Measurements from ENCODE around the gene SAMD13.

SAMD13 gene

GRCh38 chr1:84265867-84266266 is 35.6 kb upstream of the SAMD13 start:
- DNase-seq (ENCODE audit: low read depth, low spot score): no peak
- no peak overlapping the region for H3K4me3 ChIP-seq (ENCODE audit: low read length)
- no peaks in the 10 kb centered on the region for H3K4me1 ChIP-seq (ENCODE audit: control insufficient read depth, insufficient read depth, low read length)
- no peaks in the 10 kb centered on the region for H3K27me3 ChIP-seq (ENCODE audit: control insufficient read depth, insufficient read depth, low read length)
- WGBS (ENCODE audit: insufficient coverage, insufficient read length): no CpG with 5 or more reads among the region's 3 CpGs
- no peaks in the 10 kb centered on the region for H3K36me3 ChIP-seq (ENCODE audit: control insufficient read depth, insufficient read depth, low read length)
- no peak overlapping the region for H3K27ac ChIP-seq (ENCODE audit: low read length)
- no peaks in the 10 kb centered on the region for H3K9me3 ChIP-seq (ENCODE audit: control insufficient read depth, insufficient read depth, low read length)

DNA sequence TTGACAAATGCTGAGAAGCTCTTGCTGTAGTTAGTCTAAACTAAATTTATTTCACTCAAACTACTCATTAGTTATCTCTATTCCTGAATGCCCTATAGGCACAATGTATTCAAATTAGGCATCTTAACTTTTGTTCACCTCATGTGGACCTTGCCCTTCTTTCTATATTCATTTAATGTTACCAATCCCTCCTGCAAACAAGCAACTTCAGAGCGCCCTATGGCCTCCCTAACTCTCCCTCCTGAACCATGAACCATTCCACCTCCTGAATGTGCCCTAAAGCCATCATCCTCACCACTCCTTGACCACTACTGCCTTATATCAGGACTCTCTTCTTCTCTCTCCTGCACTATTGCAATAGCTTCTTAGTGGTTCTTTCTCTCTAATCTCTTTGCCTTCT is 34.8 kb upstream of the SAMD13 start:
- no peak overlapping the region for H3K4me3 ChIP-seq (ENCODE audit: low read length)
- H3K27me3 ChIP-seq (ENCODE audit: control insufficient read depth, insufficient read depth, low read length): no peaks in the 10 kb centered on the region
- DNase-seq (ENCODE audit: low read depth, low spot score): no peak
- H3K9me3 ChIP-seq (ENCODE audit: control insufficient read depth, insufficient read depth, low read length): no peaks in the 10 kb centered on the region
- H3K4me1 ChIP-seq (ENCODE audit: control insufficient read depth, insufficient read depth, low read length): peaks cover 1% of the 10 kb centered on the region; the same call in 1 of the 2 replicates
- H3K36me3 ChIP-seq (ENCODE audit: control insufficient read depth, insufficient read depth, low read length): no peaks in the 10 kb centered on the region
- H3K27ac ChIP-seq (ENCODE audit: low read length): no peak overlapping the region
- WGBS (ENCODE audit: insufficient coverage, insufficient read length): no CpG with 5 or more reads among the region's 1 CpG

GRCh38 chr1:84267476-84267875 is 34.0 kb upstream of the SAMD13 start:
- peaks cover 3% of the 10 kb centered on the region; the same call in 1 of the 2 replicates for H3K4me1 ChIP-seq (ENCODE audit: control insufficient read depth, insufficient read depth, low read length)
- no peaks in the 10 kb centered on the region for H3K36me3 ChIP-seq (ENCODE audit: control insufficient read depth, insufficient read depth, low read length)
- H3K4me3 ChIP-seq (ENCODE audit: low read length): no peak overlapping the region
- DNase-seq (ENCODE audit: low read depth, low spot score): no peak
- no peaks in the 10 kb centered on the region for H3K9me3 ChIP-seq (ENCODE audit: control insufficient read depth, insufficient read depth, low read length)
- H3K27ac ChIP-seq (ENCODE audit: low read length): no peak overlapping the region
- no peaks in the 10 kb centered on the region for H3K27me3 ChIP-seq (ENCODE audit: control insufficient read depth, insufficient read depth, low read length)

- Histone ChIP-seq H3K36me3 (ENCODE audit: control insufficient read depth, insufficient read depth, low read length) (no peaks in the 10 kb centered on the region), H3K27me3 (ENCODE audit: control insufficient read depth, insufficient read depth, low read length) (no peaks in the 10 kb centered on the region), H3K4me3 (ENCODE audit: low read length) (no peak overlapping the region), H3K9me3 (ENCODE audit: control insufficient read depth, insufficient read depth, low read length) (no peaks in the 10 kb centered on the region), H3K4me1 (ENCODE audit: control insufficient read depth, insufficient read depth, low read length) (peaks cover 3% of the 10 kb centered on the region; the same call in 1 of the 2 replicates), H3K27ac (ENCODE audit: low read length) (no peak overlapping the region)
- DNase-seq (ENCODE audit: low read depth, low spot score): no peak
- no CpG with 5 or more reads among the region's 1 CpG for WGBS (ENCODE audit: insufficient coverage, insufficient read length)
These were observed 33.2 kb upstream of the SAMD13 start for GRCh38 chr1:84268346-84268745.

GRCh38 chr1:84269306-84269705 is 32.2 kb upstream of the SAMD13 start:
- no peak for DNase-seq (ENCODE audit: low read depth, low spot score)
- H3K9me3 ChIP-seq (ENCODE audit: control insufficient read depth, insufficient read depth, low read length): no peaks in the 10 kb centered on the region
- H3K36me3 ChIP-seq (ENCODE audit: control insufficient read depth, insufficient read depth, low read length): no peaks in the 10 kb centered on the region
- no peak overlapping the region for H3K27ac ChIP-seq (ENCODE audit: low read length)
- H3K27me3 ChIP-seq (ENCODE audit: control insufficient read depth, insufficient read depth, low read length): no peaks in the 10 kb centered on the region
- no peak overlapping the region for H3K4me3 ChIP-seq (ENCODE audit: low read length)
- H3K4me1 ChIP-seq (ENCODE audit: control insufficient read depth, insufficient read depth, low read length): peaks cover 3% of the 10 kb centered on the region; the same call in 1 of the 2 replicates
- no CpG with 5 or more reads among the region's 2 CpGs for WGBS (ENCODE audit: insufficient coverage, insufficient read length)

- Histone ChIP-seq H3K36me3 (ENCODE audit: control insufficient read depth, insufficient read depth, low read length) (no peaks in the 10 kb centered on the region), H3K9me3 (ENCODE audit: control insufficient read depth, insufficient read depth, low read length) (no peaks in the 10 kb centered on the region), H3K4me1 (ENCODE audit: control insufficient read depth, insufficient read depth, low read length) (peaks cover 3% of the 10 kb centered on the region; the same call in 1 of the 2 replicates), H3K27me3 (ENCODE audit: control insufficient read depth, insufficient read depth, low read length) (no peaks in the 10 kb centered on the region), H3K27ac (ENCODE audit: low read length) (no peak overlapping the region), H3K4me3 (ENCODE audit: low read length) (no peak overlapping the region)
- no CpG with 5 or more reads among the region's 6 CpGs for WGBS (ENCODE audit: insufficient coverage, insufficient read length)
- no peak for DNase-seq (ENCODE audit: low read depth, low spot score)
These were observed 29.9 kb upstream of the SAMD13 start for GRCh38 chr1:84271441-84272151.

- Histone ChIP-seq H3K27me3 (ENCODE audit: control insufficient read depth, insufficient read depth, low read length) (no peaks in the 10 kb centered on the region), H3K4me1 (ENCODE audit: control insufficient read depth, insufficient read depth, low read length) (peaks cover 3% of the 10 kb centered on the region; the same call in 1 of the 2 replicates), H3K36me3 (ENCODE audit: control insufficient read depth, insufficient read depth, low read length) (no peaks in the 10 kb centered on the region), H3K9me3 (ENCODE audit: control insufficient read depth, insufficient read depth, low read length) (no peaks in the 10 kb centered on the region), H3K27ac (ENCODE audit: low read length) (no peak overlapping the region), H3K4me3 (ENCODE audit: low read length) (no peak overlapping the region)
- no peak for DNase-seq (ENCODE audit: low read depth, low spot score)
- WGBS (ENCODE audit: insufficient coverage, insufficient read length): no CpG with 5 or more reads among the region's 1 CpG
These were observed 29.1 kb upstream of the SAMD13 start for GRCh38 chr1:84272401-84272800.

- no peaks in the 10 kb centered on the region for H3K27me3 ChIP-seq (ENCODE audit: control insufficient read depth, insufficient read depth, low read length)
- no peak for DNase-seq (ENCODE audit: low read depth, low spot score)
- WGBS (ENCODE audit: insufficient coverage, insufficient read length): no CpG with 5 or more reads among the region's 1 CpG
- H3K4me1 ChIP-seq (ENCODE audit: control insufficient read depth, insufficient read depth, low read length): no peaks in the 10 kb centered on the region
- no peaks in the 10 kb centered on the region for H3K36me3 ChIP-seq (ENCODE audit: control insufficient read depth, insufficient read depth, low read length)
- H3K4me3 ChIP-seq (ENCODE audit: low read length): no peak overlapping the region
- H3K9me3 ChIP-seq (ENCODE audit: control insufficient read depth, insufficient read depth, low read length): no peaks in the 10 kb centered on the region
- no peak overlapping the region for H3K27ac ChIP-seq (ENCODE audit: low read length)
These were observed 24.0 kb upstream of the SAMD13 start for GRCh38 chr1:84277343-84278059.

DNA sequence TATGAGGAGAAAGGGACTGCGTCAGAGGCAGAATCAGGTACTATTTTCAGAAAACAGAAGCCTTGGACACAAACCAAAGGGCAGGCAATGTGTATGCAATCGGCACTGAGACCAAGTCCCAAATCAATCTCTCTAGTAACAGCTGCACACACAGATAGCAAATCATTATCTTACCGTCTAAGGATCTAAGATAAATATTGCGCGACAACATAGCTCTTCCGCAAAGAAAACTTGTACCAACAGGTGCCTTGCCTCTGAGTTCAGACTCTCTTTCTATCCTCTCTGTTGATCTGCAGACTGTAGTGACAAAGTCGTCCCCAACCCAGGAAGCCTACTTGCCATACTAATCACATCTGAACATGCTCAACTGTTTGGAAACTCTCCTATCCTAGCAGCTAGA is 22.6 kb upstream of the SAMD13 start:
- H3K4me1 ChIP-seq (ENCODE audit: control insufficient read depth, insufficient read depth, low read length): no peaks in the 10 kb centered on the region
- no peaks in the 10 kb centered on the region for H3K27me3 ChIP-seq (ENCODE audit: control insufficient read depth, insufficient read depth, low read length)
- no peak overlapping the region for H3K27ac ChIP-seq (ENCODE audit: low read length)
- WGBS (ENCODE audit: insufficient coverage, insufficient read length): no CpG with 5 or more reads among the region's 7 CpGs
- no peak for DNase-seq (ENCODE audit: low read depth, low spot score)
- H3K4me3 ChIP-seq (ENCODE audit: low read length): no peak overlapping the region
- no peaks in the 10 kb centered on the region for H3K9me3 ChIP-seq (ENCODE audit: control insufficient read depth, insufficient read depth, low read length)
- H3K36me3 ChIP-seq (ENCODE audit: control insufficient read depth, insufficient read depth, low read length): no peaks in the 10 kb centered on the region

- Histone ChIP-seq H3K27me3 (ENCODE audit: control insufficient read depth, insufficient read depth, low read length) (no peaks in the 10 kb centered on the region), H3K36me3 (ENCODE audit: control insufficient read depth, insufficient read depth, low read length) (no peaks in the 10 kb centered on the region), H3K9me3 (ENCODE audit: control insufficient read depth, insufficient read depth, low read length) (no peaks in the 10 kb centered on the region), H3K4me1 (ENCODE audit: control insufficient read depth, insufficient read depth, low read length) (no peaks in the 10 kb centered on the region), H3K27ac (ENCODE audit: low read length) (no peak overlapping the region), H3K4me3 (ENCODE audit: low read length) (no peak overlapping the region)
- no peak for DNase-seq (ENCODE audit: low read depth, low spot score)
These were observed 20.6 kb upstream of the SAMD13 start for GRCh38 chr1:84280912-84281311.
